IMR-90 (cell line): Measurements from ENCODE around the gene ZNF616. TPM values are rescaled to one million over a fixed set of nuclear protein-coding genes. Genes with fewer than 3 reads are reported as not detected.

Experiments used
- ATAC-seq: fragments of 200-7000 bp; cut with Tn5 transposase; 2 replicates; pipeline ENCODE4 v1.9.1; 2020; ENCODE audit warnings: low read depth, mild to moderate bottlenecking, moderate library complexity
- BruUV-seq: library from RNA; stranded (reverse); fragments of 400-500 nt; replicated peaks from 2 replicates; lab custom pipeline; 2021; lab: Mats Ljungman, UMichigan
- CTCF ChIA-PET: fragments of 300-600 bp; formaldehyde crosslinking; extraction: SDS; loops from one replicate; lab custom pipeline; 2021; ENCODE audit warnings: antibody characterized with exemption; lab: Yijun Ruan, JAX
- POLR2A ChIA-PET: fragments of 300-600 bp; sonication (Branson Sonifier 250); formaldehyde crosslinking; loops from one replicate; lab custom pipeline; 2022; ENCODE audit warnings: antibody characterized with exemption; ENCODE audit not compliant: unreplicated experiment; lab: Charles Lee
- DNase-seq: peaks from one replicate; pipeline ENCODE4 v3.0.0; 2013
- H2AFZ ChIP-seq: replicated peaks from 2 replicates; pipeline ENCODE3; 2013; ENCODE audit warnings: low read length, mild to moderate bottlenecking; ENCODE audit not compliant: poor library complexity
- H2AK5ac ChIP-seq: 2 replicates; pipeline ENCODE4 v1.6.1; 2013; ENCODE audit warnings: low read depth, low read length, inconsistent platforms
- H2AK9ac ChIP-seq: replicated peaks from 2 replicates; pipeline ENCODE3; 2013; ENCODE audit warnings: mild to moderate bottlenecking, low read depth, low read length, moderate library complexity; ENCODE audit not compliant: poor library complexity
- H2BK120ac ChIP-seq: 2 replicates; pipeline ENCODE4 v1.6.1; 2013; ENCODE audit warnings: low read depth, low read length, inconsistent platforms
- H2BK15ac ChIP-seq: 3 replicates; pipeline ENCODE4 v1.6.1; 2013; ENCODE audit warnings: low read depth, low read length, inconsistent platforms
- H2BK20ac ChIP-seq: 2 replicates; pipeline ENCODE4 v1.6.1; 2013; ENCODE audit warnings: low read depth, mild to moderate bottlenecking, inconsistent platforms, low read length, moderate library complexity
- H2BK5ac ChIP-seq: 2 replicates; pipeline ENCODE4 v1.6.1; 2013; ENCODE audit warnings: mild to moderate bottlenecking, low read depth, low read length, inconsistent platforms; ENCODE audit not compliant: poor library complexity, severe bottlenecking
- H3K14ac ChIP-seq: replicated peaks from 2 replicates; pipeline ENCODE4 v1.6.1; 2013; ENCODE audit warnings: low read depth, low read length, inconsistent platforms
- H3K18ac ChIP-seq: 2 replicates; pipeline ENCODE4 v1.6.1; 2013; ENCODE audit warnings: low read depth, low read length, control low read depth
- H3K23ac ChIP-seq: 2 replicates; pipeline ENCODE4 v1.6.1; 2013; ENCODE audit warnings: low read depth, low read length, inconsistent platforms
- H3K27ac ChIP-seq: 2 replicates; pipeline ENCODE4 v1.5.1; 2013; ENCODE audit warnings: mild to moderate bottlenecking, control low read depth, low read length; ENCODE audit not compliant: insufficient read depth
- H3K27me3 ChIP-seq: 2 replicates; pipeline ENCODE4 v1.6.1; 2013; ENCODE audit warnings: low read length; ENCODE audit not compliant: control insufficient read depth, insufficient read depth
- H3K36me3 ChIP-seq: 2 replicates; pipeline ENCODE4 v1.6.1; 2013; ENCODE audit warnings: low read length, mixed read lengths; ENCODE audit not compliant: control insufficient read depth, insufficient read depth
- H3K4ac ChIP-seq: 2 replicates; pipeline ENCODE4 v1.6.1; 2013; ENCODE audit warnings: low read depth, low read length, inconsistent platforms
- H3K4me1 ChIP-seq: 2 replicates; pipeline ENCODE4 v1.6.1; 2013; ENCODE audit warnings: low read length, mixed read lengths; ENCODE audit not compliant: control insufficient read depth, insufficient read depth
- H3K4me2 ChIP-seq: 2 replicates; pipeline ENCODE4 v1.6.1; 2013; ENCODE audit warnings: low read depth, mild to moderate bottlenecking, control low read depth, low read length, moderate library complexity
- H3K4me3 ChIP-seq: 2 replicates; pipeline ENCODE4 v1.5.1; 2013; ENCODE audit warnings: low read depth, mild to moderate bottlenecking, control low read depth, low read length, moderate library complexity; ENCODE audit not compliant: insufficient read depth
- H3K56ac ChIP-seq: 2 replicates; pipeline ENCODE4 v1.6.1; 2013; ENCODE audit warnings: low read length, inconsistent platforms; ENCODE audit not compliant: insufficient read depth; ENCODE audit errors: extremely low read depth
- H3K79me1 ChIP-seq, 2 experiments: 2 replicates each; pipeline ENCODE4 v1.6.1; 2013; ENCODE audit warnings: low read length in 2 of 2, inconsistent platforms in 1 of 2, low read depth in 1 of 2
- H3K9ac ChIP-seq: 2 replicates; pipeline ENCODE4 v1.6.1; 2013; ENCODE audit warnings: low read depth, low read length, control low read depth
- H3K9me1 ChIP-seq: 2 replicates; pipeline ENCODE4 v1.6.1; 2013; ENCODE audit warnings: low read length, inconsistent platforms; ENCODE audit not compliant: insufficient read depth
- H3K9me3 ChIP-seq: 2 replicates; pipeline ENCODE4 v1.6.1; 2013; ENCODE audit warnings: low read length; ENCODE audit not compliant: control insufficient read depth, insufficient read depth
- H4K20me1 ChIP-seq: 2 replicates; pipeline ENCODE4 v1.6.1; 2013; ENCODE audit warnings: low read length, inconsistent platforms; ENCODE audit not compliant: insufficient read depth
- H4K5ac ChIP-seq: 2 replicates; pipeline ENCODE4 v1.6.1; 2013; ENCODE audit warnings: mild to moderate bottlenecking, low read depth, low read length, control low read depth
- H4K8ac ChIP-seq, 2 experiments: 2 replicates each; pipeline ENCODE4 v1.6.1; 2013; ENCODE audit warnings: low read depth in 2 of 2, low read length in 2 of 2, control low read depth in 1 of 2, inconsistent platforms in 1 of 2
- H4K91ac ChIP-seq: 2 replicates; pipeline ENCODE4 v1.6.1; 2013; ENCODE audit warnings: low read depth, low read length, inconsistent platforms; ENCODE audit not compliant: insufficient read depth
- CEBPB ChIP-seq: IDR thresholded peaks from 2 replicates; pipeline ENCODE4 v1.6.1; 2012; ENCODE audit warnings: low read depth, low read length, improper control_type of control experiment
- FOS ChIP-seq: fragments of 150-350 bp; IDR thresholded peaks from 2 replicates; pipeline ENCODE4 v1.6.1; 2016; ENCODE audit warnings: low read depth, low read length
- POLR2A ChIP-seq: IDR thresholded peaks from 2 replicates; pipeline ENCODE4 v1.6.1; 2012; ENCODE audit warnings: mild to moderate bottlenecking, low read depth, low read length
- RAD21 ChIP-seq: IDR thresholded peaks from 2 replicates; pipeline ENCODE4 v1.6.1; 2012; ENCODE audit warnings: low read length, improper control_type of control experiment
- RCOR1 ChIP-seq: IDR thresholded peaks from 2 replicates; pipeline ENCODE4 v1.6.1; 2012; ENCODE audit warnings: mild to moderate bottlenecking, low read length, improper control_type of control experiment; ENCODE audit not compliant: insufficient replicate concordance
- SMC3 ChIP-seq: fragments of 150-350 bp; IDR thresholded peaks from 2 replicates; pipeline ENCODE4 v1.6.1; 2016; ENCODE audit warnings: low read depth, mild to moderate bottlenecking, antibody characterized with exemption, low read length, moderate library complexity
- WGBS, 2 experiments: methylation state at CpG; one replicate each; pipeline versions ENCODE4 v1.1.5 to v1.1.7; 2013; ENCODE audit warnings: missing lambda C conversion rate in 2 of 2; ENCODE audit not compliant: insufficient read length in 1 of 2; ENCODE audit errors: extremely low coverage in 2 of 2; 5-methylcytosine and 5-hydroxymethylcytosine counted together
- dilution Hi-C: fragments of 300-500 bp; cut with HindIII; formaldehyde crosslinking; loops from one replicate; pipeline ENCODE4 v1.14.3; 2018; ENCODE audit warnings: low sequenced_read_pairs; ENCODE audit not compliant: unreplicated experiment
- in situ Hi-C: fragments of 300-500 bp; cut with MboI; formaldehyde crosslinking; loops from 3 replicates; pipeline ENCODE4 v1.14.3; 2019; ENCODE audit warnings: low sequenced_read_pairs, inconsistent platforms, mixed read lengths
- intact Hi-C: fragments of 100-400 bp; cut with micrococcal nuclease; formaldehyde crosslinking; loops from 2 replicates; pipeline ENCODE4 v1.10.0; 2022
- polyA plus RNA-seq, 3 experiments: library from polyadenylated mRNA; depleted of rRNA; stranded (reverse); fragments of >200 nt; gene quantifications; 2 replicates each; pipeline ENCODE4 v1.2.3, GENCODE V29; 2012; ENCODE audit warnings: low replicate concordance in 1 of 3
- total RNA-seq: library from RNA; depleted of rRNA; stranded (reverse); fragments of >200 nt; gene quantifications from 2 replicates; pipeline ENCODE4 v1.2.3, GENCODE V29; 2012

ZNF616 gene
- total and polyA plus RNA-seq, 2 of the 4 experiments (the other 2 are of a cell fraction) = 2.8 to 13.6 TPM

- H3K14ac ChIP-seq = no peak overlapping the region
- H3K4me2 ChIP-seq = no peak overlapping the region
- no TSS peak for BruUV-seq
- POLR2A ChIA-PET = no interaction called here
- peaks cover 31% of the 10 kb centered on the region for H3K9me3 ChIP-seq
- dilution Hi-C loops = no loop called here
- no peak overlapping the region for H2AK5ac ChIP-seq
- H3K9ac ChIP-seq = no peak overlapping the region
- H2AK9ac ChIP-seq = no peak overlapping the region
- no CpG with 5 or more reads among the region's 2 CpGs for WGBS, 2 experiments
- no peak for ATAC-seq
- H3K9me1 ChIP-seq = no peaks in the 10 kb centered on the region
- H4K5ac ChIP-seq = no peak overlapping the region
- H2BK20ac ChIP-seq = no peak overlapping the region
- no peak overlapping the region for H3K56ac ChIP-seq
- no peaks in the 10 kb centered on the region for H3K4me1 ChIP-seq
- no peaks in the 10 kb centered on the region for H3K27me3 ChIP-seq
- CTCF ChIA-PET = no interaction called here
- H3K18ac ChIP-seq = no peak overlapping the region
- no peaks in the 10 kb centered on the region for H3K79me1 ChIP-seq
- in situ Hi-C loops = no loop called here
- no peak overlapping the region for H4K8ac ChIP-seq
- no peaks in the 10 kb centered on the region for H3K36me3 ChIP-seq
- H3K23ac ChIP-seq = no peak overlapping the region
- H2AFZ ChIP-seq = no peak overlapping the region
- no peak overlapping the region for H2BK15ac ChIP-seq
- H3K4me3 ChIP-seq = no peak overlapping the region
- H3K4ac ChIP-seq = no peak overlapping the region
- DNase-seq = no peak
- H2BK5ac ChIP-seq = no peak overlapping the region
- no peak overlapping the region for H3K27ac ChIP-seq
- no peaks in the 10 kb centered on the region for H4K20me1 ChIP-seq
- intact Hi-C loops = no loop called here
- no peak for TF ChIP-seq FOS
- no peak for TF ChIP-seq RAD21
- TF ChIP-seq RCOR1 = no peak
- TF ChIP-seq SMC3 = no peak
- no peak for TF ChIP-seq POLR2A
- TF ChIP-seq CEBPB = no peak
- H4K91ac ChIP-seq = no peak overlapping the region
- no peak overlapping the region for H2BK120ac ChIP-seq
These were observed 37.7 kb downstream of the ZNF616 start for GRCh38 chr19:52101866-52102562.
